ENCODE data around the gene PCDH11Y.
"Not testable (repeated sequence)": the region's sequence is repeated elsewhere in the genome, so short reads cannot be mapped to it uniquely, and the experiment has no call there.

DNA sequence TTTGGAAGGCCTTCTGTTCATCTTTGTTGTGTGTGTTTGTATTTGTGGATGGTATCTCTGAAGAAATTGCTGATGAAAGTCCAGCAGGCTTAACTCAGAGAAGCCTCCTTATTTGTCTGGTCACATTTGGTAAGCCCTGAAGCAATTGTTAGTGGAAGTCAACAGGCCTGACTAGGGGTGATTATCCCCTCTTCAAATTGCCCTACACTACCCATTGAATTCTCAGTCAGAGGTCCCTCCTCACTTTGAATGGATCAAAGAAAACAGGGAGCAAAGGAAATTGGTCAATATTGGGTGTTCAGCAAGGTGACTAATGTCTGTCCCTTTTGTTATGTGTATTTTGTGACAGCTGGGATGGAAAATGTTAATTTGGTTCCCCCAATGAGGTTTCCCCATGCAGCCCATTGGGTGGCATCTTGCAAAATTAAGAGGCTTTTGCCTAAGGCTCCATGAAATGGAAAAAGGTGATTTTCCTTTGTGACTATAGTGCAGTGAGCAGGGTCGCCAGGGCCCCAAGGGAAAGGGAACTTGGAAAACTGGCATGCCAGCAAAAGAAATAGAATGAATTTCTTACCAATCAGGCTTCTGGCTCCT, 709.8 kb downstream of the PCDH11Y start:
- not testable (repeated sequence) for TF ChIP-seq CTCF, POLR2A (IDR thresholded peaks at IDR 0.05)
